Testis (tissue), 3 donors: Measurements from ENCODE around the gene PRKCA. TPM values are rescaled to one million over a fixed set of nuclear protein-coding genes. Genes with fewer than 3 reads are reported as not detected.

Experiments used
- DNase-seq: peaks from one replicate; pipeline ENCODE4 v3.0.0-alpha.2; 2019
- H3K27ac ChIP-seq, 2 donors: fragments of 200-600 bp; sonication (generic); one replicate each; pipeline ENCODE4 v1.5.1; 2019
- H3K27me3 ChIP-seq: fragments of 200-600 bp; sonication (generic); one replicate; pipeline ENCODE4 v1.5.1; 2019
- H3K36me3 ChIP-seq: fragments of 200-600 bp; sonication (generic); one replicate; pipeline ENCODE4 v1.5.1; 2017; ENCODE audit warnings: low read depth; ENCODE audit errors: missing control alignments
- H3K4me1 ChIP-seq: fragments of 200-600 bp; sonication (generic); one replicate; pipeline ENCODE4 v1.5.1; 2019
- H3K4me3 ChIP-seq, 2 donors: fragments of 200-600 bp; sonication (generic); one replicate each; pipeline ENCODE4 v1.5.1; 2017 to 2019
- H3K9me3 ChIP-seq: fragments of 200-600 bp; sonication (generic); one replicate; pipeline ENCODE4 v1.5.1; 2017
- POLR2A ChIP-seq: fragments of 450-650 bp; IDR thresholded peaks from one replicate; pipeline ENCODE4 v1.6.1; 2017; ENCODE audit warnings: antibody characterized with exemption, mild to moderate bottlenecking, moderate library complexity
- WGBS, 2 donors: methylation state at CpG; one replicate each; pipeline ENCODE4 v1.1.5; 2018; 5-methylcytosine and 5-hydroxymethylcytosine counted together
- intact Hi-C: fragments of 100-400 bp; cut with DNase I; formaldehyde crosslinking; loops from one replicate; pipeline ENCODE4 v1.15.1; 2023; ENCODE audit warnings: low total_unique reads
- polyA plus RNA-seq: library from polyadenylated mRNA; stranded (reverse); fragments of 350-450 nt; fragmentation: Illumina TruSeq; extraction: RNeasy Lipid Tissue Mini Kit (QIAGEN cat#74804); gene quantifications from one replicate; pipeline ENCODE4 v1.2.3, GENCODE V29; 2014; ENCODE audit warnings: low read depth, low replicate concordance; ENCODE audit not compliant: insufficient read depth
- total RNA-seq, 2 donors: library from RNA; depleted of rRNA; stranded (reverse); fragments of >200 nt; gene quantifications; one replicate each; pipeline ENCODE4 v1.2.3, GENCODE V29; 2016
- TF ChIP-seq, protein P1 (sequence below), 3 experiments: fragments of 450-650 bp in 2 of 3; fragments of 200-600 bp in 1 of 3; sonication (generic) in 1 of 3; IDR thresholded peaks; one replicate each; pipeline ENCODE4 v1.5.1; 2016 to 2019; ENCODE audit warnings: antibody characterized with exemption in 3 of 3, mild to moderate bottlenecking in 2 of 3, moderate library complexity in 1 of 3

PRKCA gene
- total and polyA plus RNA-seq, 3 donors from 2014 or later: 6.8 to 22.9 (median 15.4) TPM

DNA sequence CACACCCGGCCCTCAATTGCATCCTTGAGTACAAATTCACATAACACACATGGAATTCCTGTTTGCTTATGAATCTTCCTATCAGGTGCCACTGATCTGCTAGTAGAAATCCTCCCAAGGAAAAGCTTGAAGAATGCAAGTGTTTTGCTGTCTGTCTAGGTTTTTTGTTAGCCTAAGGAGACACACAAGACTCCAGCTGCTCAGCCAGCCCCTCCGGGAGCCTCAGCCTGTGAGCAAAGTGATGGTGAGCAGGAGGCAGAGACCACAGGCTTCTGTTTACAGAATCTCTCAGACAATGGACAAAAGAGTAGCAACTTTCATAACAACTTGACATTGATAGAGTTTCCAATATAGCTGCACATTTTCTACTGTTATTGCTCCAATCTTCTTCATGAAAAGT, 18.4 kb upstream of the PRKCA start:
- no peak for DNase-seq
- WGBS, 2 donors: 87 to 91% methylated on average over 2 of the region's 2 CpGs
- intact Hi-C loops: no loop called here
- no peak for TF ChIP-seq POLR2A
- TF ChIP-seq, protein P1, sequence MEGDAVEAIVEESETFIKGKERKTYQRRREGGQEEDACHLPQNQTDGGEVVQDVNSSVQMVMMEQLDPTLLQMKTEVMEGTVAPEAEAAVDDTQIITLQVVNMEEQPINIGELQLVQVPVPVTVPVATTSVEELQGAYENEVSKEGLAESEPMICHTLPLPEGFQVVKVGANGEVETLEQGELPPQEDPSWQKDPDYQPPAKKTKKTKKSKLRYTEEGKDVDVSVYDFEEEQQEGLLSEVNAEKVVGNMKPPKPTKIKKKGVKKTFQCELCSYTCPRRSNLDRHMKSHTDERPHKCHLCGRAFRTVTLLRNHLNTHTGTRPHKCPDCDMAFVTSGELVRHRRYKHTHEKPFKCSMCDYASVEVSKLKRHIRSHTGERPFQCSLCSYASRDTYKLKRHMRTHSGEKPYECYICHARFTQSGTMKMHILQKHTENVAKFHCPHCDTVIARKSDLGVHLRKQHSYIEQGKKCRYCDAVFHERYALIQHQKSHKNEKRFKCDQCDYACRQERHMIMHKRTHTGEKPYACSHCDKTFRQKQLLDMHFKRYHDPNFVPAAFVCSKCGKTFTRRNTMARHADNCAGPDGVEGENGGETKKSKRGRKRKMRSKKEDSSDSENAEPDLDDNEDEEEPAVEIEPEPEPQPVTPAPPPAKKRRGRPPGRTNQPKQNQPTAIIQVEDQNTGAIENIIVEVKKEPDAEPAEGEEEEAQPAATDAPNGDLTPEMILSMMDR (IDR thresholded peaks at IDR 0.05): no peak
- no peaks in the 10 kb centered on the region for H3K36me3 ChIP-seq
- H3K9me3 ChIP-seq: no peaks in the 10 kb centered on the region
- H3K27me3 ChIP-seq: no peaks in the 10 kb centered on the region
- no peaks in the 10 kb centered on the region for H3K4me1 ChIP-seq
- no peak overlapping the region for H3K4me3 ChIP-seq
- H3K27ac ChIP-seq: no peak overlapping the region

- 73 to 75% methylated on average over 2 of the region's 2 CpGs for WGBS, 2 donors
- Histone ChIP-seq H3K9me3 (no peaks in the 10 kb centered on the region), H3K36me3 (no peaks in the 10 kb centered on the region), H3K27ac (no peak overlapping the region), H3K4me1 (no peaks in the 10 kb centered on the region), H3K4me3 (no peak overlapping the region), H3K27me3 (no peaks in the 10 kb centered on the region)
- intact Hi-C loops: no loop called here
- DNase-seq: no peak
- TF ChIP-seq, protein P1 (IDR thresholded peaks at IDR 0.05): no peak
- TF ChIP-seq POLR2A: no peak
These were observed 17.3 kb upstream of the PRKCA start for GRCh38 chr17:66285149-66285548.

DNA sequence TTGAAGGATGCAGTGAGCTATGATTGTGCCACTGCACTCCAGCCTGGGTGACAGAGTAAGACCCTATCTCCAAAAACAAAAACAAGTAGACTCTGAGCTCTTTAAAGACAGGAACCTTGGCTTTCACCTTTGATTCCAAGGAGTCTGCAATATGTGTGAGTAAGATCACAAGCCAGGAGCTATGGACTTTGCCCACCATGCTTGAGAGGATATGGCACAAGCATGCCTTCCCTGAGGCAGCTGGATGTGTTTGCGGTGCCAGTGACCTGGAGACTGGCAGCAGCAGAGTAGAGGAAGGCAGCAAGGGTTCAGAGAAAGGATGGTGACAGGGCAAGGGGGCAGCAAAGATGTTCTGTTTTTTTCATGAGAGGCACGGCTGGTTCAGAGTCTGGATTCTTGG, 14.5 kb upstream of the PRKCA start:
- intact Hi-C loops: no loop called here
- H3K27me3 ChIP-seq: no peaks in the 10 kb centered on the region
- H3K4me1 ChIP-seq: no peaks in the 10 kb centered on the region
- DNase-seq: no peak
- H3K36me3 ChIP-seq: no peaks in the 10 kb centered on the region
- H3K4me3 ChIP-seq: no peak overlapping the region
- no peak overlapping the region for H3K27ac ChIP-seq
- WGBS, 2 donors: 89 to 95% methylated on average over 2 of the region's 2 CpGs
- no peaks in the 10 kb centered on the region for H3K9me3 ChIP-seq
- no peak for TF ChIP-seq POLR2A
- TF ChIP-seq, protein P1 (IDR thresholded peaks at IDR 0.05): no peak

GRCh38 chr17:66290101-66290722, 12.2 kb upstream of the PRKCA start:
- Histone ChIP-seq H3K36me3 (no peaks in the 10 kb centered on the region), H3K4me1 (no peaks in the 10 kb centered on the region), H3K4me3 (no peak overlapping the region), H3K9me3 (no peaks in the 10 kb centered on the region), H3K27ac (no peak overlapping the region), H3K27me3 (no peaks in the 10 kb centered on the region)
- 87 to 89% methylated on average over 4 of the region's 4 CpGs for WGBS, 2 donors
- intact Hi-C loops: no loop called here
- no peak for DNase-seq
- no peak for TF ChIP-seq POLR2A
- TF ChIP-seq, protein P1 (IDR thresholded peaks at IDR 0.05): no peak

DNA sequence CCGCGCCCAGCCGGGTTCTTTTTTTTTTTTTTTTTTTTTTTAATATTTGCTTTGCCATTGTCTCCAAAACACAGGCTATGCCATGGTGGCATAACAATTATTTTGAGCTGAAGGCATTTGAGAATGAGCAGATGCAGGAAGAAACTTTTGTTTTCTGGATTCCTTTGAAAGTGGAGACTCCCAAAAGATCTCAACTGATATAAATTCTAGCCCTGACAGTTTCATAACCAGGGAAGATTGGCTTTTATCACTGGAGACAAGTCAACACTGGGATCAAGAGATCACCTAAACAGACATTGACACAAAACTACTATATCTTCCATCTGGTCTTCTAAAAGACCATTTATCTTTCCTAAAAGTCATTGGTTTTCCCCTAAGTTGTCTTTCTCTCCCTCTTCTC, 10.1 kb upstream of the PRKCA start:
- Histone ChIP-seq H3K27me3 (no peaks in the 10 kb centered on the region), H3K4me3 (no peak overlapping the region), H3K4me1 (no peaks in the 10 kb centered on the region), H3K9me3 (no peaks in the 10 kb centered on the region), H3K27ac (no peak overlapping the region), H3K36me3 (no peaks in the 10 kb centered on the region)
- intact Hi-C loops: no loop called here
- TF ChIP-seq, protein P1 (IDR thresholded peaks at IDR 0.05): no peak
- no peak for TF ChIP-seq POLR2A
- DNase-seq: no peak
- WGBS, 2 donors: 93 to 100% methylated on average over 3 of the region's 3 CpGs
